ENCODE data around the gene DRC1. TPM values are rescaled to one million over a fixed set of nuclear protein-coding genes. Genes with fewer than 3 reads are reported as not detected.
A peak's percentile ranks its signal among the peaks of the same experiment; 100 is the strongest.

The DRC1 gene
- total and polyA plus RNA-seq, 4 donors: 4.6 to 11.3 (median 6.0) TPM

DNA sequence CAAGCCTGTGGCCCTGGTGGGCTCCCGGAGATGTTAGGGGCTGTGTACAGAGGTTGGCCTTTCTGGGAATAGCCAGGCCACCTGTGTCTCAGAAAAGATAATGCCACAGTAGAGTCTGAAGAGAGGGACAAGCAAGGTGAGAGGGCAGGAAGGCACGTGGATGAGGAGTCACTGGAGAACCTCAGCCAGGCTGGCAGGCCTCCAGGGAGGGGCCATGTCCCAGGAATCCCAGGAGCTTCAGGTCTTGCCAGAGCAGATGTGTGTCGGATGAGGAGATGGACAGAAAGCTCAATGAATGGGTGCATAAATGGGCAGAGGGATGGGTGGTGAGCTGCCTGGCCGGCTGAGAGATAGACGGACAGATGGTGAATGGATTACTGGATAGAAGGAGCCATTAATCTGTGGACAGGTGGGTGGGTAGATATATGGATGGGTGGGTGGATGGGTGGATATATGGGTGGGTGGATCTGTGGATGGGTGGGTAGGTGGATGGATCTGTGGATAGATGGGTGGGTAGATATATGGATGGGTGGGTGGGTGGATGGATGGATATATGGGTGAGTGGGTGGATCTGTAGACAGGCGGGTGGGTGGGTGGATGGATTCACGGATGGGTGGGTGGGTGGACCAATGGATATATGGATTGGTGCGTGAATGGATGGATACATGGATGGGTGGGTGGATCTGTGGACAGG, 84.2 kb downstream of the DRC1 start:
- 87% methylated on average over 8 of the region's 8 CpGs for WGBS (ENCODE audit: insufficient coverage)
- Histone ChIP-seq H3K4me1 (ENCODE audit: control insufficient read depth, insufficient read depth, low read length) (peaks cover 28% of the 10 kb centered on the region), H3K4me3 (ENCODE audit: low read depth, low read length) (no peak overlapping the region), H3K27me3 (ENCODE audit: control insufficient read depth, insufficient read depth, low read length) (no peaks in the 10 kb centered on the region), H3K36me3 (ENCODE audit: control insufficient read depth, insufficient read depth, low read length) (no peaks in the 10 kb centered on the region), H3K27ac (ENCODE audit: low read depth, low read length) (no peak overlapping the region), H3K9me3 (ENCODE audit: control insufficient read depth, insufficient read depth, low read length) (no peaks in the 10 kb centered on the region)
- no peak for DNase-seq (ENCODE audit: low read depth in 4 of 6, low spot score in 6 of 6)

DNA sequence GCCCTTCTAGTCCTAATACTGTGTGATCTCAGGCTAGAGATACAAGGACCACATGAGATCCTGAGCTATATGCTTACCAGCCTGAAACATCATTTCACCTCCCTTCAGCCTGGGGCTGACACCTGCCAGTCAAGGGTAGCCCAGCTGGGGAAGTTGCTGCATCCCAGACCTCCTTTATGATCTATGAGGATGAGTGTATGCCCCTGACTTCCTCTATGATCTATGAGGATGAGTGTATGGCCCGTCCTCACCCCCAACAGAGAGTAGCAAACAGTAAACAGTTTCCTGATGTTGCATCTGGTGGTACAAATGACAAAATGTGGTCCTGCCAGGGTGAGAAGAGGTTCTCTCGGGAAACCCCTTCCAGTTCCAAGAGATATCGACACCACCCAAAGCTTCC, 85.1 kb downstream of the DRC1 start:
- Histone ChIP-seq H3K9me3 (ENCODE audit: control insufficient read depth, insufficient read depth, low read length) (no peaks in the 10 kb centered on the region), H3K4me3 (ENCODE audit: low read depth, low read length) (no peak overlapping the region), H3K36me3 (ENCODE audit: control insufficient read depth, insufficient read depth, low read length) (no peaks in the 10 kb centered on the region), H3K27me3 (ENCODE audit: control insufficient read depth, insufficient read depth, low read length) (no peaks in the 10 kb centered on the region), H3K27ac (ENCODE audit: low read depth, low read length) (no peak overlapping the region), H3K4me1 (ENCODE audit: control insufficient read depth, insufficient read depth, low read length) (peaks cover 27% of the 10 kb centered on the region)
- DNase-seq (ENCODE audit: low read depth in 4 of 6, low spot score in 6 of 6): no peak
- WGBS (ENCODE audit: insufficient coverage): 93% methylated on average over 2 of the region's 3 CpGs

DNA sequence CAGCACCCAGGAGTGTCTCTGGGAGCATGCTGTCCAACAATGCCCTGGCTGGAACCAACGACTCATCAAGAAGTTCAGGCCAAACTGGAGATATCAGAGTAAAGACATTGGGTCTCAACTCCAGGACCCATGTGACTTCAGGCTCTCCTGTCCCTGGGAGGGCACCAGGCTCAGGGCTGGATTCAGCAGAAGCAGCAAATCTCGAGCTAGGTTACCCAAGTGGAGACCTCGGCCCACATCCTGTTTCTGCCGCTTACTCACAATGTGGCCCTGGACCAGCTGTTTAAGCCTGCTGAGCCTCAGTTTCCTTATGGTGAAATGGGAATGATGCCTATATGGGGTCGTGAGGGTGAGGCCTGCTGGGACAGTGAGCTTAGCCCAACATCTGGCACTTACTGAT, 85.5 kb downstream of the DRC1 start:
- WGBS (ENCODE audit: insufficient coverage): 85% methylated on average over 4 of the region's 5 CpGs
- no peaks in the 10 kb centered on the region for H3K9me3 ChIP-seq (ENCODE audit: control insufficient read depth, insufficient read depth, low read length)
- no peak overlapping the region for H3K27ac ChIP-seq (ENCODE audit: low read depth, low read length)
- H3K36me3 ChIP-seq (ENCODE audit: control insufficient read depth, insufficient read depth, low read length): no peaks in the 10 kb centered on the region
- no peak for DNase-seq (ENCODE audit: low read depth in 4 of 6, low spot score in 6 of 6)
- H3K27me3 ChIP-seq (ENCODE audit: control insufficient read depth, insufficient read depth, low read length): no peaks in the 10 kb centered on the region
- no peak overlapping the region for H3K4me3 ChIP-seq (ENCODE audit: low read depth, low read length)
- peaks cover 27% of the 10 kb centered on the region for H3K4me1 ChIP-seq (ENCODE audit: control insufficient read depth, insufficient read depth, low read length)

DNA sequence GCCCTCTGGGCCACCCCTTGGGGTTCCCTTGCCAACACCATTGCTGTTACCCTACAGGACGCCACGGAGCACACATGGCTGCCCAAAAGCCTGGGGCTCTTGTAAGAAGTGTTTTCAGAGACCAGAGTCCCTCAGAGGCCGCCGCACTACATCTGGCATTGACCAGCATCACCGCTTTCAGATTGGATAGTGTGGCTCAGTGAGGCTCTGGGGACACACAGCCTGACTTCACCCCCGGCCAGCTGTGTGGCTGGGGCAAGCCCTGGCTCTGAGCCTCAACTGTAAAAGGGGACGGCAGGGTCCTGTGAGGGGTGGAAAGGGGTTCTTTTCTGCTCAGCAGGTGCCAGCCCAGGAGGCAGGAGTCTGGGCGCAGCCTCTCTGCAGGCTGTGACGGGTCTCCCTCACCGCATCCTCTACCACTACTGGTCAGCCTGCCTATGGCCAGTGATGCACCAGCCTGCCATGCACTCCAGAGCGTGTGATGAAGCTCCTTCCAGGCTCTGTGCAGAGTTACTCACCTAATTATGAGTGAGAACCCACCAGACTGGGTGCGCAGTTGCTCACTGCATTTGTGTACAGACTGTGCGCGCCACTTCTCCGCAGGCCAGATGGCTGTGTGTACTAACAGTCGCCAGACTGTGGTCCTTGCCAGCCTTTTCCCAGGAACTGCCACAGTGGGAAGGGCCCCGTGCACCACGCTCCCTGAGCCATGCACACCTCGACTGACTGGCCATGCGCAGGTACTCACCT, 86.9 kb downstream of the DRC1 start:
- no peaks in the 10 kb centered on the region for H3K27me3 ChIP-seq (ENCODE audit: control insufficient read depth, insufficient read depth, low read length)
- DNase-seq (ENCODE audit: low read depth in 4 of 6, low spot score in 6 of 6): peak in 2 of 6 donors; percentile 48 to 92
- no peaks in the 10 kb centered on the region for H3K9me3 ChIP-seq (ENCODE audit: control insufficient read depth, insufficient read depth, low read length)
- no peaks in the 10 kb centered on the region for H3K36me3 ChIP-seq (ENCODE audit: control insufficient read depth, insufficient read depth, low read length)
- no peak overlapping the region for H3K4me3 ChIP-seq (ENCODE audit: low read depth, low read length)
- WGBS (ENCODE audit: insufficient coverage): 84% methylated on average over 19 of the region's 20 CpGs
- H3K4me1 ChIP-seq (ENCODE audit: control insufficient read depth, insufficient read depth, low read length): peaks cover 27% of the 10 kb centered on the region
- H3K27ac ChIP-seq (ENCODE audit: low read depth, low read length): no peak overlapping the region

DNA sequence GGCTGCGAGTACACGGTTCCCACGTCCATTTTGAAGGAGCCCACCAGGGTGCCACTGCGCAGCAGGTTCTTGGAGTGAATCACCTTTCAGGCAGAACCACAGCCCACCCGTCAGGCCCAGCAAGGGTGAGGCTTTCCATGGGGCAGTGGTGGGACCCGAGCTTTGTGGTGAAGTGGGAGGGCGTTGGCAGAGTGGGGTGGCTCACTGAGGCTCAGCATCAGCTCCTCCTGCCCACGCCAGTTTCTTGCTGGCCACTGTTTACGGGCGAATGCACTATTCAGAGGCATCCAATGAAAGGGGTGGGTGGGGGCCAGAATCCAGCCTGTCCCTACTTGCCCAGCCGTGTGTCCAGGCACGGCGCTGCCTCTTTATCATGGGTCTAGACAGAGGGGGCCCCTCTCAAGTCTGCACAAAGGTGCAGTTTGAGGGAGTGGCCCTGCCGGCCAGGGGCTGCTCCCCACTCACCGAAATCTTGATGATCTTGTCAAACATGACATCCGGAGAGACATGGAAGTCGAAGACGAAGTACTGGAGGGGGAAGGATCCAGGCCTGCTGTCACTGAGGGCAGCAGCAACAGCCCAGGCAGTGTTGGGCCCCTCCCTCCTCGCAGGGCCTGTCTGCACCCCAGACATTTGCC, 87.6 kb downstream of the DRC1 start:
- Histone ChIP-seq H3K36me3 (ENCODE audit: control insufficient read depth, insufficient read depth, low read length) (no peaks in the 10 kb centered on the region), H3K4me3 (ENCODE audit: low read depth, low read length) (no peak overlapping the region), H3K9me3 (ENCODE audit: control insufficient read depth, insufficient read depth, low read length) (no peaks in the 10 kb centered on the region), H3K27me3 (ENCODE audit: control insufficient read depth, insufficient read depth, low read length) (no peaks in the 10 kb centered on the region), H3K27ac (ENCODE audit: low read depth, low read length) (no peak overlapping the region), H3K4me1 (ENCODE audit: control insufficient read depth, insufficient read depth, low read length) (peaks cover 23% of the 10 kb centered on the region)
- 74% methylated on average over 16 of the region's 19 CpGs for WGBS (ENCODE audit: insufficient coverage)
- no peak for DNase-seq (ENCODE audit: low read depth in 4 of 6, low spot score in 6 of 6)

DNA sequence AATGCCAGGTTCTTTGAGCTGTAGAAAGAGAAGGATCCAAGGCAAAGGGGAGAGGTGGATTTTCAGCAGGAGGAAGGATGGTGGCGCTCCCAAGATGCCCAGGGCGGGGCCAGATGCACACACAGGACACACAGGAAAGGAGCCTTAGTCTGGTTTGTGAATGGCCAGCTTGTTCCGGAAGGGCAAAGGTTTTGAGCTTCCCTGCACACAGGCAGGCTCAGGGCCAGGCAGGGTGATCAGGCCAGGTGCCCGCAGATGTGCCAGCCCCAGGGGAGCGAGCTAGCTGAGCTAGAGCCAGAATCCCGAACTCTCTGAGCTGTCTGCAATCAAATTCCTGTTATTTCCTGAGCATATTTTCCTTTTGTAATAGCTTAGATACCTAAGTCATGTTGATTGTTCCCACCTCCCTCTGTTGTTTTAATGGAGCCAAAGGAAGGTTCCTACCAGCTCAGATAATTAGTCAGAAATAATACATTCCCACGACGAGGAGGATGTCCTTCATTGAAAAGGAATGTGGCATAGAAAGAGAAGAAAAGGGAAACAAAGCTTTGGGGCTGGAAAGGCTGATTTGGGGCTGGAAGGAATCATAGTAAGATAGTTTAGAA, 89.9 kb downstream of the DRC1 start:
- H3K4me3 ChIP-seq (ENCODE audit: low read depth, low read length): no peak overlapping the region
- H3K4me1 ChIP-seq (ENCODE audit: control insufficient read depth, insufficient read depth, low read length): peaks cover 20% of the 10 kb centered on the region
- H3K9me3 ChIP-seq (ENCODE audit: control insufficient read depth, insufficient read depth, low read length): no peaks in the 10 kb centered on the region
- DNase-seq (ENCODE audit: low read depth in 4 of 6, low spot score in 6 of 6): no peak
- 75% methylated on average over 7 of the region's 8 CpGs for WGBS (ENCODE audit: insufficient coverage)
- no peaks in the 10 kb centered on the region for H3K27me3 ChIP-seq (ENCODE audit: control insufficient read depth, insufficient read depth, low read length)
- H3K36me3 ChIP-seq (ENCODE audit: control insufficient read depth, insufficient read depth, low read length): peaks cover 3% of the 10 kb centered on the region
- H3K27ac ChIP-seq (ENCODE audit: low read depth, low read length): no peak overlapping the region

DNA sequence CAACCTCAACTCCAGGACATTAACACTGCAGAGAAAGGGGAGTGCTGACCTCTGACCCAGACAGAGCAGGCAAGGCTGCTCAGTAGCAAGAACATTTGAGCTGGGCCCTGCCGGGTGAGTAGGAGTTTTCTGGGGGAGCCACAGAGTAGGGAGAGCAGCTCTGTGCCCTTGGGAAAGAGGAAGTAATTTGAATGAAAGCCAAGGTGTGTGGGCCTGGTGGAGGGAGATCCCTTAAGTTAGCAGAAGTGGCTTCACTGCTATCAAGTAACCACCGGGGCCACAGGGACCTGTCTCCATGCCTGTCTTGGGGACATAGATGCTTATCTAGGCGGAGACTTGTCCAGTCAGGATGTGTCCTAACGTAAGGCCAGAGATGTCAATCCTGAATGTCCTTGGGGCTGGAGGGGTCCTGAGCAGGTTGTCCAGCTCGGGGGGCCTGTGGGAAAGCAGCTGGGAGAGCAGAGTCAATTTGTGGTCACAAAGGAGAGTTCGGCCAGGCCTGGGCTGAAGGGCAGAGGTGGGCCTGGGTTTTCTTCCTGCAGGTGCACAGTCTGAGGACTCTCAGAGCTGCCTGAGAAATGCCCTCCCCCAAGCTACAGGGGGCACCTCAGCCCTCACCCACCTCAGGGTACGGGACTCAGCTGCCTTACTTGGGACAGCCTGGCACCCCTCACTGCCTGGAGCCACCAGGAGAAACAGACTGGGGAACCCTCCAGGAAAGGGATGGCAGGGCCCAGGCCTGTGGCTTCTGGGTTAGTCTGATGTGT, 91.2 kb downstream of the DRC1 start:
- DNase-seq (ENCODE audit: low read depth in 4 of 6, low spot score in 6 of 6): no peak
- 92% methylated on average over 6 of the region's 7 CpGs for WGBS (ENCODE audit: insufficient coverage)
- Histone ChIP-seq H3K27me3 (ENCODE audit: control insufficient read depth, insufficient read depth, low read length) (no peaks in the 10 kb centered on the region), H3K36me3 (ENCODE audit: control insufficient read depth, insufficient read depth, low read length) (peaks cover 3% of the 10 kb centered on the region), H3K27ac (ENCODE audit: low read depth, low read length) (no peak overlapping the region), H3K9me3 (ENCODE audit: control insufficient read depth, insufficient read depth, low read length) (no peaks in the 10 kb centered on the region), H3K4me1 (ENCODE audit: control insufficient read depth, insufficient read depth, low read length) (peaks cover 17% of the 10 kb centered on the region), H3K4me3 (ENCODE audit: low read depth, low read length) (no peak overlapping the region)

DNA sequence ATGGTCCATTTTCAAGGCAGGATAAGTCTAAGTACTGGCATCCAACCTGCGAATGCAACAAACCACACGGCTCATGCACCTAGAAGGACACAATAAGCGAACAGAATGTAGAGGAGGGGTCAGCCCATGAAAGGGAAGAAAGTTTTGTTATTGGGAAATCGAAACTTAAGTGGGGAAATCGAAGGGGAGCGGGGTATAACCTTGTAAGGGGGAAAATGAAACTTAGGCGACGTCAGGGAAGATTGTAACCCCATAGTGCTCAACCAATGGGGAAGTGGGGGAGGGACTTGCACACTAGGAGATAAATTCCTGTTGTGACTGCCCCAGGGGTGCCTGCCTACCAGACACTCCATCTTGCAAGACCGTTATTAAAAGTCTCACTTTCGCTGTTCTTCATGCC, 91.8 kb downstream of the DRC1 start:
- no peak overlapping the region for H3K27ac ChIP-seq (ENCODE audit: low read depth, low read length)
- WGBS (ENCODE audit: insufficient coverage): 100% methylated on average over 4 of the region's 10 CpGs
- no peak for DNase-seq (ENCODE audit: low read depth in 4 of 6, low spot score in 6 of 6)
- peaks cover 13% of the 10 kb centered on the region for H3K4me1 ChIP-seq (ENCODE audit: control insufficient read depth, insufficient read depth, low read length)
- peaks cover under 1% of the 10 kb centered on the region for H3K27me3 ChIP-seq (ENCODE audit: control insufficient read depth, insufficient read depth, low read length)
- no peak overlapping the region for H3K4me3 ChIP-seq (ENCODE audit: low read depth, low read length)
- no peaks in the 10 kb centered on the region for H3K9me3 ChIP-seq (ENCODE audit: control insufficient read depth, insufficient read depth, low read length)
- peaks cover 3% of the 10 kb centered on the region for H3K36me3 ChIP-seq (ENCODE audit: control insufficient read depth, insufficient read depth, low read length)

DNA sequence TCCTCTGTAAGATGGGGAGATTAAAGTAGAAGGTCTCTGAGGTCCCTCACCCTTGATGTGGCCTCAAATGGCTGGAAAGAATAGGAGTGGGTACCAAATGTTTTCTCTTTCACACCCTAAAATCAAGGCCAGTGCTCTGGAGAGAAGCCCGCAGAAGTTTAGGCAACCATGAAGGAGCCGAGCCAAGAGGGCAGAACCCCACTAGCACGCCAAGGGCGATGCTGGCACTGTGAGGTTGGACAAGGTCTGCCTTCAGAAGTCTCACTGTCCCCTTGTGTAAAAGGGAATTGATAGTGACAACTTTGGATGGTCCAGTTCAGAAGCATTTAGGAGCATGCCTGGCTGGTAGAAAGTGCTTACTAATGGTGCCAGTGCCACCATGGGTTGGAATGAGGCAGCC, 92.5 kb downstream of the DRC1 start:
- no peaks in the 10 kb centered on the region for H3K9me3 ChIP-seq (ENCODE audit: control insufficient read depth, insufficient read depth, low read length)

More for the DNA sequence above, 92.5 kb downstream of the DRC1 start:
- Histone ChIP-seq H3K4me3 (ENCODE audit: low read depth, low read length) (no peak overlapping the region), H3K27me3 (ENCODE audit: control insufficient read depth, insufficient read depth, low read length) (peaks cover 3% of the 10 kb centered on the region), H3K4me1 (ENCODE audit: control insufficient read depth, insufficient read depth, low read length) (peaks cover 6% of the 10 kb centered on the region), H3K27ac (ENCODE audit: low read depth, low read length) (no peak overlapping the region), H3K36me3 (ENCODE audit: control insufficient read depth, insufficient read depth, low read length) (peaks cover 3% of the 10 kb centered on the region)
- 96% methylated on average over 4 of the region's 4 CpGs for WGBS (ENCODE audit: insufficient coverage)
- no peak for DNase-seq (ENCODE audit: low read depth in 4 of 6, low spot score in 6 of 6)

All from spinal cord (tissue), 10 donors.